Vagina (tissue), 2 donors: ENCODE measurements around the gene TRPM5. TPM values are rescaled to one million over a fixed set of nuclear protein-coding genes. Genes with fewer than 3 reads are reported as not detected.
A peak's percentile ranks its signal among the peaks of the same experiment; 100 is the strongest.

ENCODE experiments used
- DNase-seq, 2 donors: peaks; one replicate each; pipeline ENCODE4 v3.0.0-alpha.2; 2017; ENCODE audit errors: extremely low spot score in 2 of 2
- H3K27ac ChIP-seq: fragments of 200-600 bp; sonication (generic); one replicate; pipeline ENCODE4 v1.5.1; 2019
- H3K27me3 ChIP-seq: fragments of 200-600 bp; sonication (generic); one replicate; pipeline ENCODE4 v1.5.1; 2019
- H3K36me3 ChIP-seq, 2 donors: fragments of 200-600 bp; sonication (generic); one replicate each; pipeline ENCODE4 v1.5.1; 2017 to 2019
- H3K4me1 ChIP-seq: fragments of 200-600 bp; sonication (generic); one replicate; pipeline ENCODE4 v1.5.1; 2019
- H3K4me3 ChIP-seq, 2 donors: fragments of 200-600 bp; sonication (generic); 1 replicate in 1 of 2; 2 replicates in 1 of 2; pipeline ENCODE4 v1.5.1; 2016 to 2019
- H3K9me3 ChIP-seq: fragments of 200-600 bp; sonication (generic); one replicate; pipeline ENCODE4 v1.5.1; 2019
- CTCF ChIP-seq, 3 experiments: fragments of 450-650 bp in 2 of 3; fragments of 200-600 bp in 1 of 3; sonication (generic) in 1 of 3; IDR thresholded peaks; one replicate each; pipeline ENCODE4 v1.5.1; 2017 to 2019; ENCODE audit warnings: antibody characterized with exemption in 3 of 3, mild to moderate bottlenecking in 2 of 3, moderate library complexity in 2 of 3
- POLR2A ChIP-seq, 2 donors: fragments of 450-650 bp; IDR thresholded peaks; one replicate each; pipeline ENCODE4 v1.6.1; 2017; ENCODE audit warnings: antibody characterized with exemption in 2 of 2, mild to moderate bottlenecking in 2 of 2, moderate library complexity in 2 of 2
- POLR2AphosphoS5 ChIP-seq, 2 donors: sonication (generic); formaldehyde crosslinking; IDR thresholded peaks; one replicate each; pipeline ENCODE4 v1.9.0; 2017; ENCODE audit warnings: antibody characterized with exemption in 2 of 2, mild to moderate bottlenecking in 2 of 2, low read depth in 1 of 2; ENCODE audit not compliant: insufficient read depth in 1 of 2
- intact Hi-C: fragments of 100-400 bp; cut with DNase I; formaldehyde crosslinking; loops from one replicate; pipeline ENCODE4 v1.15.1; 2023
- total RNA-seq: library from RNA; depleted of rRNA; stranded (reverse); fragments of >200 nt; gene quantifications from one replicate; pipeline ENCODE4 v1.2.3, GENCODE V29; 2016

The TRPM5 gene
- total RNA-seq, 1 donor from 2014 or later = not detected

DNA sequence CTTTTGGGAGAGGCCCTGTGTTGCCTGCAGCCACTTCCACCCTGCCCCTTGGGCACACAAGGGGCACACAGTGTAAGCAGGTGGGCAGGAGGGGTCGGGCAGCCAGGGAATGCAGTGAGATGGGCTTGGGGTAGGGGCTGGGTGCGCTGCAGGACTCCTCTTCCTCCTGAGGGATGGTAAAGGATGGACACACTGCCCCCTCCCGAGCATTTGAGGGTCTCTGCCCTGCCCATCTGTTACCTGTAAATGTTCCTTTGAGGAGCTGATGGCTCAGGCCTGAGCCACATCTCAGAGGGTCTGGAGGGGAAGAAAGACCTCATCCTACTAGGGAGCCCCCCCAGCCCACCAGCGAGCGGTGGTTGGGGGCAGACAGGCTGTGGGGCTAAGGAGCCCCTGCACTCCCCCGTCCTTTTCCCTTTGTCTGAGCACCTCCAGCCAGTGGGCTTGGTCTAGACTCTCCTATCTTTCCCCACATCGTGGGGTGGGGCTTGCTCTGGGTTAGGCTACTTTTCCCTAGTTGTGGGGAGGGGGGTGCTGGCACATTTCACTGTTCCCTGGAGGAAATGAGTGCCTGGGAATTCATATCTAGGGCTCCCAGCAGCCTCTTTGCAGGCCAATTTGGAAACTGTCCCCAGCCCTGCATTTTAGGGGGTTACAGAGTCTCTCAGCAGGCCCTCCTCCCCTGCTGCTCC, 45.5 kb downstream of the TRPM5 start:
- Histone ChIP-seq H3K4me3 (no peak overlapping the region), H3K4me1 (peaks cover 37% of the 10 kb centered on the region), H3K27ac (peak overlapping the region; percentile 96)

GRCh38 chr11:2397005-2397404, 47.3 kb downstream of the TRPM5 start:
- Histone ChIP-seq H3K36me3 (peaks cover 0 to 53% of the 10 kb centered on the region in 2 donors), H3K4me3 (no peak overlapping the region), H3K9me3 (no peaks in the 10 kb centered on the region), H3K4me1 (peaks cover 39% of the 10 kb centered on the region), H3K27ac (no peak overlapping the region), H3K27me3 (no peaks in the 10 kb centered on the region)
- intact Hi-C loops = loop anchor here (5.0 kb wide), 1 partner anchor 90 kb away; no protein-coding TSS in a partner anchor
- TF ChIP-seq CTCF (IDR thresholded peaks at IDR 0.05) = no peak
- no peak for TF ChIP-seq POLR2AphosphoS5 (IDR thresholded peaks at IDR 0.05; ENCODE audit: insufficient read depth in 1 of 2, low read depth in 1 of 2)
- TF ChIP-seq POLR2A (IDR thresholded peaks at IDR 0.05) = no peak
- no peak for DNase-seq

More for the DNA sequence above, 45.5 kb downstream of the TRPM5 start:
- H3K27me3 ChIP-seq = no peaks in the 10 kb centered on the region
- DNase-seq = no peak
- H3K9me3 ChIP-seq = no peaks in the 10 kb centered on the region
- intact Hi-C loops = loop anchor here (5.0 kb wide), 1 partner anchor 92 kb away; no protein-coding TSS in a partner anchor
- TF ChIP-seq CTCF (IDR thresholded peaks at IDR 0.05) (no peak), POLR2A (IDR thresholded peaks at IDR 0.05) (no peak), POLR2AphosphoS5 (IDR thresholded peaks at IDR 0.05; ENCODE audit: insufficient read depth in 1 of 2, low read depth in 1 of 2) (no peak)
- H3K36me3 ChIP-seq = peaks cover 0 to 57% of the 10 kb centered on the region in 2 donors

DNA sequence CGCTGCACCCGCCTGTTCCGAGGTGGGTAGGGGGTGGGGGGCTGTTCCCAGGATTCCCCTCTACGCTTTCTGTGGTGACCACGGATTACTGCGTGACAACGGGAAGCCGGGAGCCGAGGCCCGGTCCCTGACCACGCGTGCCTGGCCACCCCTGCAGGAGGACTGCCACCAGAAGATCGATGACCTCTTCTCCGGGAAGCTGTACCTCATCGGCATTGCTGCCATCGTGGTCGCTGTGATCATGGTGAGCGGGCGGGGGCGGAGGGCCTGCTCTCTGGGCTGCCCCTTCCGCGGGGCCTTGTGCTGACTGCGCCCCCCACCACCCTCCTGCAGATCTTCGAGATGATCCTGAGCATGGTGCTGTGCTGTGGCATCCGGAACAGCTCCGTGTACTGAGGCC, 47.8 kb downstream of the TRPM5 start:
- Histone ChIP-seq H3K4me1 (peaks cover 39% of the 10 kb centered on the region), H3K9me3 (no peaks in the 10 kb centered on the region), H3K27ac (no peak overlapping the region), H3K27me3 (no peaks in the 10 kb centered on the region), H3K4me3 (no peak overlapping the region), H3K36me3 (peaks cover 0 to 53% of the 10 kb centered on the region in 2 donors)
- intact Hi-C loops = loop anchor here (5.0 kb wide), 1 partner anchor 89 kb away; no protein-coding TSS in a partner anchor
- no peak for TF ChIP-seq POLR2AphosphoS5 (IDR thresholded peaks at IDR 0.05; ENCODE audit: insufficient read depth in 1 of 2, low read depth in 1 of 2)
- TF ChIP-seq CTCF (IDR thresholded peaks at IDR 0.05) = no peak
- no peak for TF ChIP-seq POLR2A (IDR thresholded peaks at IDR 0.05)
- DNase-seq = no peak

DNA sequence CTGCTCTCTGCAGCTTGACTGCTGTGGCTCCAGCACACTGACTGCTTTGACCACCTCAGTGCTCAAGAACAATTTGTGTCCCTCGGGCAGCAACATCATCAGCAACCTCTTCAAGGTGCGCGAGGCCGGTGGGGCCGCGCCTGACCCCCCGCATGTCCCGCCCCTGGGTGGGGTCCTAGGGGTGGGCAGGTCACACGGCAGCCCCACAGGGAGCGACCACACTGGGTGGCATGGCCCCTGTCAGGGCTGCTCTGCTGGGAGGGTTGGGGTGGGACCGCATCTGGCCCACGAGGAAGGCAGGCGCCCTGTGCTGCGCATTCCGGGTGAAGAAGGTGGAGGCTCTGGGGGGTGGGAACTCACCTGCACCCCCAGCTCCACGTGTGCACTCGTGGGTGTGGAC, 48.5 kb downstream of the TRPM5 start:
- DNase-seq = no peak
- intact Hi-C loops = loop anchor here (5.0 kb wide), 1 partner anchor 89 kb away; no protein-coding TSS in a partner anchor
- Histone ChIP-seq H3K36me3 (peaks cover 0 to 53% of the 10 kb centered on the region in 2 donors), H3K27me3 (no peaks in the 10 kb centered on the region), H3K4me1 (peaks cover 39% of the 10 kb centered on the region), H3K4me3 (no peak overlapping the region), H3K9me3 (no peaks in the 10 kb centered on the region), H3K27ac (no peak overlapping the region)
- TF ChIP-seq POLR2AphosphoS5 (IDR thresholded peaks at IDR 0.05; ENCODE audit: insufficient read depth in 1 of 2, low read depth in 1 of 2) (no peak), CTCF (IDR thresholded peaks at IDR 0.05) (no peak), POLR2A (IDR thresholded peaks at IDR 0.05) (no peak)

GRCh38 chr11:2395211-2395730, 49.0 kb downstream of the TRPM5 start:
- TF ChIP-seq POLR2AphosphoS5 (IDR thresholded peaks at IDR 0.05; ENCODE audit: insufficient read depth in 1 of 2, low read depth in 1 of 2) = no peak
- no peak for TF ChIP-seq CTCF (IDR thresholded peaks at IDR 0.05)
- TF ChIP-seq POLR2A (IDR thresholded peaks at IDR 0.05) = no peak
- Histone ChIP-seq H3K27me3 (no peaks in the 10 kb centered on the region), H3K9me3 (no peaks in the 10 kb centered on the region), H3K36me3 (peaks cover 0 to 53% of the 10 kb centered on the region in 2 donors), H3K4me3 (no peak overlapping the region), H3K4me1 (peaks cover 45% of the 10 kb centered on the region), H3K27ac (no peak overlapping the region)
- no peak for DNase-seq
- intact Hi-C loops = loop anchor here (5.0 kb wide), 1 partner anchor 88 kb away; no protein-coding TSS in a partner anchor
